H7 (cell line): ENCODE data around the gene SYNE4. TPM values are rescaled to one million over a fixed set of nuclear protein-coding genes. Genes with fewer than 3 reads are reported as not detected.
"Not testable (repeated sequence)": the region's sequence is repeated elsewhere in the genome, so short reads cannot be mapped to it uniquely, and the experiment has no call there.

Source experiments
- DNase-seq: peaks from one replicate; pipeline ENCODE4 v3.0.0; 2012
- H3K27me3 ChIP-seq: 2 replicates; pipeline ENCODE4 v1.6.0; 2011; ENCODE audit warnings: mild to moderate bottlenecking, low read length; ENCODE audit not compliant: control insufficient read depth, insufficient read depth
- H3K36me3 ChIP-seq: replicated peaks from 2 replicates; pipeline ENCODE4 v1.5.1; 2011; ENCODE audit warnings: low read length; ENCODE audit not compliant: control insufficient read depth, insufficient read depth
- H3K4me3 ChIP-seq: 2 replicates; pipeline ENCODE4 v1.5.1; 2011; ENCODE audit warnings: low read depth, mild to moderate bottlenecking, control low read depth, low read length, moderate library complexity; ENCODE audit not compliant: insufficient read depth
- total RNA-seq: library from RNA; depleted of rRNA; stranded (reverse); fragments of >200 nt; shearing (Covaris generic); gene quantifications from 2 replicates; pipeline ENCODE4 v1.2.3, GENCODE V29; 2014; rRNA removed

The SYNE4 gene
- total RNA-seq = 14.4 and 27.0 TPM in 2 replicates

- peak; percentile 94 for DNase-seq
- peaks cover 4% of the 10 kb centered on the region for H3K36me3 ChIP-seq
- H3K27me3 ChIP-seq = peaks cover 2% of the 10 kb centered on the region; the same call in 1 of the 2 replicates
Measured at GRCh38 chr19:36008336-36008978, at the start of gene SYNE4. SYNE4 (minus strand) TSS chr19:36008813; CDS start chr19:36008681, 132 bp downstream.

GRCh38 chr19:36054733-36055686 lies 46.4 kb upstream of the SYNE4 start, which contains the start of gene WDR62:
WDR62 (plus strand) TSS chr19:36054897; CDS start chr19:36054972, 75 bp downstream.
- Histone ChIP-seq H3K36me3 (peaks cover 12% of the 10 kb centered on the region), H3K4me3 (peak within 1 kb of the TSS; percentile 93), H3K27me3 (no peaks in the 10 kb centered on the region)
- peak; percentile 99 for DNase-seq

More at GRCh38 chr19:36008336-36008978, at the start of gene SYNE4:
- H3K4me3 ChIP-seq = peak within 1 kb of the TSS; percentile 66

- Histone ChIP-seq H3K36me3 (peaks cover 8% of the 10 kb centered on the region), H3K4me3 (peak within 1 kb of the TSS; percentile 93), H3K27me3 (no peaks in the 10 kb centered on the region)
- peak; percentile 98 for DNase-seq
Measured at GRCh38 chr19:36054119-36054732, 45.6 kb upstream of the SYNE4 start, which contains the start of gene THAP8. THAP8 (minus strand) TSS chr19:36054285; CDS start chr19:36054217, 68 bp downstream.

- DNase-seq = no peak
- no peaks in the 10 kb centered on the region for H3K27me3 ChIP-seq
- H3K36me3 ChIP-seq = no peaks in the 10 kb centered on the region; the same call in 1 of the 2 replicates
- no peak overlapping the region for H3K4me3 ChIP-seq
Measured at GRCh38 chr19:36051637-36052036, 43.0 kb upstream of the SYNE4 start.

- peak; percentile 87 for DNase-seq
- Histone ChIP-seq H3K36me3 (no peaks in the 10 kb centered on the region; the same call in 1 of the 2 replicates), H3K27me3 (no peaks in the 10 kb centered on the region), H3K4me3 (no peak overlapping the region)
Measured at GRCh38 chr19:36051236-36051635, 42.6 kb upstream of the SYNE4 start.

GRCh38 chr19:36049080-36049698 lies 40.6 kb upstream of the SYNE4 start:
- H3K4me3 ChIP-seq = no peak overlapping the region
- no peaks in the 10 kb centered on the region for H3K36me3 ChIP-seq
- DNase-seq = no peak
- H3K27me3 ChIP-seq = no peaks in the 10 kb centered on the region

GRCh38 chr19:36047835-36048234 lies 39.2 kb upstream of the SYNE4 start:
- DNase-seq = no peak
- no peak overlapping the region for H3K4me3 ChIP-seq
- H3K36me3 ChIP-seq = no peaks in the 10 kb centered on the region; the same call in 1 of the 2 replicates
- no peaks in the 10 kb centered on the region for H3K27me3 ChIP-seq

GRCh38 chr19:36046443-36047050 lies 37.9 kb upstream of the SYNE4 start:
- Histone ChIP-seq H3K4me3 (no peak overlapping the region), H3K36me3 (no peaks in the 10 kb centered on the region; the same call in 1 of the 2 replicates), H3K27me3 (no peaks in the 10 kb centered on the region)
- no peak for DNase-seq

- Histone ChIP-seq H3K27me3 (no peaks in the 10 kb centered on the region), H3K4me3 (no peak overlapping the region), H3K36me3 (no peaks in the 10 kb centered on the region; the same call in 1 of the 2 replicates)
- DNase-seq = no peak
Measured at GRCh38 chr19:36043952-36044351, 35.3 kb upstream of the SYNE4 start.

GRCh38 chr19:36041831-36042230 lies 33.2 kb upstream of the SYNE4 start:
- Histone ChIP-seq H3K27me3 (no peaks in the 10 kb centered on the region), H3K36me3 (no peaks in the 10 kb centered on the region; the same call in 1 of the 2 replicates), H3K4me3 (no peak overlapping the region)
- peak; percentile 50 for DNase-seq

- not testable (repeated sequence) for H3K27me3 ChIP-seq, H3K36me3 ChIP-seq, DNase-seq, H3K4me3 ChIP-seq
Measured at GRCh38 chr19:36041092-36041491, 32.5 kb upstream of the SYNE4 start.

GRCh38 chr19:36040495-36040894 lies 31.9 kb upstream of the SYNE4 start:
- Histone ChIP-seq H3K4me3 (no peak overlapping the region), H3K36me3 (no peaks in the 10 kb centered on the region; the same call in 1 of the 2 replicates), H3K27me3 (no peaks in the 10 kb centered on the region)
- DNase-seq = peak; percentile 18

- DNase-seq = peak; percentile 100
- Histone ChIP-seq H3K36me3 (no peaks in the 10 kb centered on the region), H3K27me3 (peaks cover 2% of the 10 kb centered on the region), H3K4me3 (peak within 1 kb of the TSS; percentile 54)
Measured at GRCh38 chr19:36032251-36033104, 23.9 kb upstream of the SYNE4 start, which contains the start of gene CLIP3. CLIP3 (minus strand) TSS chr19:36032873; CDS start chr19:36032357, 516 bp downstream.
